ENCODE data around the gene CDK15.

The CDK15 gene

GRCh38 chr2:201925056-201925455 is 118.7 kb downstream of the CDK15 start:
- Histone ChIP-seq H2AFZ (ENCODE audit: low read length) (no peak overlapping the region), H3F3A (ENCODE audit: insufficient read depth, low read length) (no peaks in the 10 kb centered on the region), H3K36me3 (ENCODE audit: insufficient read depth, low read length) (no peaks in the 10 kb centered on the region), H3K9ac (ENCODE audit: low read length) (no peak overlapping the region), H3K27ac (ENCODE audit: low read depth, low read length, poor library complexity, severe bottlenecking) (no peak overlapping the region), H4K20me1 (ENCODE audit: insufficient read depth, low read length) (no peaks in the 10 kb centered on the region), H3K4me1 (ENCODE audit: insufficient read depth, low read length, severe bottlenecking) (no peaks in the 10 kb centered on the region), H3K4me3 (ENCODE audit: low read depth, low read length, poor library complexity, severe bottlenecking) (no peak overlapping the region), H3K79me2 (ENCODE audit: insufficient read depth, low read length) (no peaks in the 10 kb centered on the region), H3K27me3 (ENCODE audit: insufficient read depth, low read length) (peaks cover 5% of the 10 kb centered on the region; the same call in 1 of the 2 replicates), H3K9me2 (ENCODE audit: low read depth, low read length) (no peaks in the 10 kb centered on the region), H3K4me2 (ENCODE audit: low read length) (no peak overlapping the region), H3K9me3 (ENCODE audit: low read length) (no peaks in the 10 kb centered on the region)
- no peak for TF ChIP-seq EZH2 (IDR thresholded peaks at IDR 0.05; ENCODE audit: borderline replicate concordance, low read length)
- TF ChIP-seq, protein P1, sequence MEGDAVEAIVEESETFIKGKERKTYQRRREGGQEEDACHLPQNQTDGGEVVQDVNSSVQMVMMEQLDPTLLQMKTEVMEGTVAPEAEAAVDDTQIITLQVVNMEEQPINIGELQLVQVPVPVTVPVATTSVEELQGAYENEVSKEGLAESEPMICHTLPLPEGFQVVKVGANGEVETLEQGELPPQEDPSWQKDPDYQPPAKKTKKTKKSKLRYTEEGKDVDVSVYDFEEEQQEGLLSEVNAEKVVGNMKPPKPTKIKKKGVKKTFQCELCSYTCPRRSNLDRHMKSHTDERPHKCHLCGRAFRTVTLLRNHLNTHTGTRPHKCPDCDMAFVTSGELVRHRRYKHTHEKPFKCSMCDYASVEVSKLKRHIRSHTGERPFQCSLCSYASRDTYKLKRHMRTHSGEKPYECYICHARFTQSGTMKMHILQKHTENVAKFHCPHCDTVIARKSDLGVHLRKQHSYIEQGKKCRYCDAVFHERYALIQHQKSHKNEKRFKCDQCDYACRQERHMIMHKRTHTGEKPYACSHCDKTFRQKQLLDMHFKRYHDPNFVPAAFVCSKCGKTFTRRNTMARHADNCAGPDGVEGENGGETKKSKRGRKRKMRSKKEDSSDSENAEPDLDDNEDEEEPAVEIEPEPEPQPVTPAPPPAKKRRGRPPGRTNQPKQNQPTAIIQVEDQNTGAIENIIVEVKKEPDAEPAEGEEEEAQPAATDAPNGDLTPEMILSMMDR (IDR thresholded peaks at IDR 0.05; ENCODE audit: low read length) = no peak

DNA sequence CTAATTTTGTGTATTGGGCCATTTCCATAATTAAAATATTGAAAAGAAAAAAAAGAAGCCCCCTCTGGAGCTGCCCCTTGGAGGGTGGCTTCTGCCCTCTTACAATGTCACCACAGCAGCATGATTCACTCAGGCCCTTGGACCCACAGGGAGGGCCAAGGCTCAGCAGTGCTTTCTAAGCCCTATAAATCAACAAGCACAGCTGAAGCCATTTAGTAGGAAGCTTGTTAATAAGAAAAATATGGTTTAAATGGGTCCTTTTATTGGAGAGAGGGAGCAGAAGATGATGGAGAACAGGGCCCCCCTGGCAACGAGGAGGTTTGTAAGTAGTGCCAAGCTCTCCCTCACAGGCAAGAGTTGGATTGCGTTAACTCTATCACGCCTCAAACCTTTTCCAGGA is 119.7 kb downstream of the CDK15 start:
- Histone ChIP-seq H3K4me3 (ENCODE audit: low read depth, low read length, poor library complexity, severe bottlenecking) (no peak overlapping the region), H3F3A (ENCODE audit: insufficient read depth, low read length) (no peaks in the 10 kb centered on the region), H3K9me3 (ENCODE audit: low read length) (no peaks in the 10 kb centered on the region), H3K9ac (ENCODE audit: low read length) (no peak overlapping the region), H4K20me1 (ENCODE audit: insufficient read depth, low read length) (no peaks in the 10 kb centered on the region), H3K4me2 (ENCODE audit: low read length) (no peak overlapping the region), H3K4me1 (ENCODE audit: insufficient read depth, low read length, severe bottlenecking) (no peaks in the 10 kb centered on the region), H2AFZ (ENCODE audit: low read length) (no peak overlapping the region), H3K79me2 (ENCODE audit: insufficient read depth, low read length) (no peaks in the 10 kb centered on the region), H3K36me3 (ENCODE audit: insufficient read depth, low read length) (no peaks in the 10 kb centered on the region), H3K27me3 (ENCODE audit: insufficient read depth, low read length) (peaks cover 5% of the 10 kb centered on the region; the same call in 1 of the 2 replicates), H3K9me2 (ENCODE audit: low read depth, low read length) (no peaks in the 10 kb centered on the region), H3K27ac (ENCODE audit: low read depth, low read length, poor library complexity, severe bottlenecking) (no peak overlapping the region)
- no peak for TF ChIP-seq EZH2 (IDR thresholded peaks at IDR 0.05; ENCODE audit: borderline replicate concordance, low read length)
- TF ChIP-seq, protein P1 (IDR thresholded peaks at IDR 0.05; ENCODE audit: low read length) = no peak

DNA sequence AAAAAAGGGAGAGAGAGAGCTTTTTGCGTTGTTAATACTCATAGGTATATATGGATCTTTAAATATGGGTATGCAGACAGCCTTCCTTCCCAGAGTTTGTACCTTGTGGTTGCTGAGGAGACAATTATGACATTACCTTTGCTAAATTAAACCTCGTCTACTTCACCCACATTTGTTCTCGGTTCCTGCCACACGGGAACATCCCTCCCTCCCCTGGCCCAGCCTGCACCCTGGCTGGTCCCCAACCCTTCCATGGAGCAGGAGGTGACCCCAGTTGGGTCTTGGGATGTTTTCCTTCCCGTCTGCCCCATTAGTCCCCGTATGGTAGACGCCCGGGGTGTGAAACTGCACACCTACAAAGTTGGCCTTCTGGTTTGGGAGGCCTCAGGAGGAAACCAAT is 122.0 kb downstream of the CDK15 start:
- no peaks in the 10 kb centered on the region for H4K20me1 ChIP-seq (ENCODE audit: insufficient read depth, low read length)
- H3K4me2 ChIP-seq (ENCODE audit: low read length) = no peak overlapping the region
- no peaks in the 10 kb centered on the region for H3F3A ChIP-seq (ENCODE audit: insufficient read depth, low read length)
- H3K9ac ChIP-seq (ENCODE audit: low read length) = no peak overlapping the region
- H3K36me3 ChIP-seq (ENCODE audit: insufficient read depth, low read length) = no peaks in the 10 kb centered on the region
- no peak overlapping the region for H2AFZ ChIP-seq (ENCODE audit: low read length)
- no peaks in the 10 kb centered on the region for H3K9me2 ChIP-seq (ENCODE audit: low read depth, low read length)
- H3K79me2 ChIP-seq (ENCODE audit: insufficient read depth, low read length) = no peaks in the 10 kb centered on the region
- H3K27ac ChIP-seq (ENCODE audit: low read depth, low read length, poor library complexity, severe bottlenecking) = no peak overlapping the region
- H3K4me1 ChIP-seq (ENCODE audit: insufficient read depth, low read length, severe bottlenecking) = no peaks in the 10 kb centered on the region
- no peak overlapping the region for H3K4me3 ChIP-seq (ENCODE audit: low read depth, low read length, poor library complexity, severe bottlenecking)
- TF ChIP-seq, protein P1 (IDR thresholded peaks at IDR 0.05; ENCODE audit: low read length) = no peak
- no peak for TF ChIP-seq EZH2 (IDR thresholded peaks at IDR 0.05; ENCODE audit: borderline replicate concordance, low read length)
- no peaks in the 10 kb centered on the region for H3K9me3 ChIP-seq (ENCODE audit: low read length)
- H3K27me3 ChIP-seq (ENCODE audit: insufficient read depth, low read length) = no peaks in the 10 kb centered on the region; the same call in 1 of the 2 replicates

All from OCI-LY1 (cell line).